Upper lobe of left lung (tissue), 6 donors: ENCODE data around the gene GSPT1. TPM values are rescaled to one million over a fixed set of nuclear protein-coding genes. Genes with fewer than 3 reads are reported as not detected.
"Not testable (repeated sequence)": the region's sequence is repeated elsewhere in the genome, so short reads cannot be mapped to it uniquely, and the experiment has no call there.

Experiments used
- ATAC-seq, 2 donors: fragments of 200-7000 bp; cut with Tn5 transposase; one replicate each; pipeline ENCODE4 v1.9.1; 2022; ENCODE audit warnings: mild to moderate bottlenecking in 2 of 2, moderate library complexity in 2 of 2; ENCODE audit not compliant: low FRiP score in 2 of 2
- DNase-seq, 2 donors: peaks; one replicate each; pipeline ENCODE4 v3.0.0-alpha.2; 2019 to 2020
- H3K27ac ChIP-seq, 4 donors: fragments of 200-600 bp; sonication (generic); one replicate each; pipeline ENCODE4 v1.5.1; 2016 to 2019
- H3K27me3 ChIP-seq, 4 donors: fragments of 200-600 bp; sonication (generic); one replicate each; pipeline ENCODE4 v1.5.1; 2017 to 2019
- H3K36me3 ChIP-seq, 4 donors: fragments of 200-600 bp; sonication (generic); one replicate each; pipeline ENCODE4 v1.5.1; 2016 to 2019
- H3K4me1 ChIP-seq, 4 donors: fragments of 200-600 bp; sonication (generic); one replicate each; pipeline ENCODE4 v1.5.1; 2018 to 2019
- H3K4me3 ChIP-seq, 4 donors: fragments of 200-600 bp; sonication (generic); one replicate each; pipeline ENCODE4 v1.5.1; 2017 to 2019; ENCODE audit warnings: mild to moderate bottlenecking in 2 of 4, moderate library complexity in 1 of 4
- H3K9me3 ChIP-seq, 4 donors: fragments of 200-600 bp; sonication (generic); one replicate each; pipeline ENCODE4 v1.5.1; 2018 to 2019
- EP300 ChIP-seq, 4 donors: sonication (generic); formaldehyde crosslinking; IDR thresholded peaks; one replicate each; pipeline ENCODE4 v1.5.1; 2017; ENCODE audit warnings: antibody characterized with exemption in 4 of 4, control low read depth in 2 of 4
- POLR2A ChIP-seq, 4 donors: fragments of 450-650 bp; IDR thresholded peaks; one replicate each; pipeline ENCODE4 v1.5.1; 2016 to 2017; ENCODE audit warnings: antibody characterized with exemption in 4 of 4, mild to moderate bottlenecking in 2 of 4
- POLR2AphosphoS5 ChIP-seq, 2 donors: sonication (generic); formaldehyde crosslinking; IDR thresholded peaks; one replicate each; pipeline ENCODE4 v1.5.1; 2017; ENCODE audit warnings: antibody characterized with exemption in 2 of 2
- WGBS, 2 donors: methylation state at CpG; one replicate each; pipeline ENCODE4 v1.1.5; 2017 to 2018; 5-methylcytosine and 5-hydroxymethylcytosine counted together
- total RNA-seq, 6 donors: library from RNA; depleted of rRNA in 4 of 6; stranded (reverse); fragments of >200 nt in 4 of 6; gene quantifications; one replicate each; pipeline versions ENCODE4 v1.1.0 to v1.2.1, GENCODE V29; 2016 to 2021
- TF ChIP-seq, protein P1 (sequence below), 6 experiments: fragments of 450-650 bp in 4 of 6; fragments of 200-600 bp in 2 of 6; sonication (generic) in 2 of 6; IDR thresholded peaks; one replicate each; pipeline ENCODE4 v1.5.1; 2016 to 2019; ENCODE audit warnings: antibody characterized with exemption in 6 of 6
- donor health status: DM: no; HTN: no; CAD: no; lungs with moderate emphysema.
- donor health status: DM: no; HTN: yes; CAD: no; lungs with severe emphysema.

Gene GSPT1
- total RNA-seq, 6 donors from 2014 or later = 52.4 to 117 (median 99.6) TPM

DNA sequence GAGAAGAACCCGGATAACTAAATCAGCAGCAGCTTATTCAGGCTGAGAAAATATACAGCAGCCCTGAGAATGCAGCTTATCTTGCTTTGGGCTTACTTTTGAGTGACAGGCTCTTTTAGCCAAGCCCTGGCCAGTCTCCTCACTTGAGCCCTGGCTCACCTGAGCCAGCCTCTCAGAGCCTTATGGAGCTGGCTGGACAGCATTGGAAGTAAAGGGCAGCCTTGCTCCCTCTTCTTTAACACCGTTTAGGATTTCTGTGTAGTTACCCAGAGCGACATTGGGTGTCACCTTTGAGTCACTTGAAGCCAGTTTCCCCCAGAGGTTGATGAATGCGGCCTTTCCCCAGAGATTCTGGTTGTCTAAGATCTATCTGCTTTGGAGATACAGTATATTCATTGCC, 33.8 kb upstream of the GSPT1 start:
- H3K36me3 ChIP-seq = no peaks in the 10 kb centered on the region
- H3K4me3 ChIP-seq = no peak overlapping the region
- no peaks in the 10 kb centered on the region for H3K27me3 ChIP-seq
- WGBS, 2 donors = 19 to 20% methylated on average over 4 of the region's 4 CpGs
- ATAC-seq = peak; percentile 70 to 90
- H3K9me3 ChIP-seq = no peaks in the 10 kb centered on the region
- no peak overlapping the region for H3K27ac ChIP-seq
- peaks cover 0 to 3% (median 0%) of the 10 kb centered on the region in 4 donors for H3K4me1 ChIP-seq
- DNase-seq = peak in 1 of 2 donors; percentile 85
- TF ChIP-seq POLR2A (IDR thresholded peaks at IDR 0.05) = no peak
- TF ChIP-seq EP300 (IDR thresholded peaks at IDR 0.05) = no peak
- TF ChIP-seq, protein P1, sequence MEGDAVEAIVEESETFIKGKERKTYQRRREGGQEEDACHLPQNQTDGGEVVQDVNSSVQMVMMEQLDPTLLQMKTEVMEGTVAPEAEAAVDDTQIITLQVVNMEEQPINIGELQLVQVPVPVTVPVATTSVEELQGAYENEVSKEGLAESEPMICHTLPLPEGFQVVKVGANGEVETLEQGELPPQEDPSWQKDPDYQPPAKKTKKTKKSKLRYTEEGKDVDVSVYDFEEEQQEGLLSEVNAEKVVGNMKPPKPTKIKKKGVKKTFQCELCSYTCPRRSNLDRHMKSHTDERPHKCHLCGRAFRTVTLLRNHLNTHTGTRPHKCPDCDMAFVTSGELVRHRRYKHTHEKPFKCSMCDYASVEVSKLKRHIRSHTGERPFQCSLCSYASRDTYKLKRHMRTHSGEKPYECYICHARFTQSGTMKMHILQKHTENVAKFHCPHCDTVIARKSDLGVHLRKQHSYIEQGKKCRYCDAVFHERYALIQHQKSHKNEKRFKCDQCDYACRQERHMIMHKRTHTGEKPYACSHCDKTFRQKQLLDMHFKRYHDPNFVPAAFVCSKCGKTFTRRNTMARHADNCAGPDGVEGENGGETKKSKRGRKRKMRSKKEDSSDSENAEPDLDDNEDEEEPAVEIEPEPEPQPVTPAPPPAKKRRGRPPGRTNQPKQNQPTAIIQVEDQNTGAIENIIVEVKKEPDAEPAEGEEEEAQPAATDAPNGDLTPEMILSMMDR (IDR thresholded peaks at IDR 0.05) = peak in 4 of 6 experiments; percentile 19 to 48 (median 45)
- no peak for TF ChIP-seq POLR2AphosphoS5 (IDR thresholded peaks at IDR 0.05)

DNA sequence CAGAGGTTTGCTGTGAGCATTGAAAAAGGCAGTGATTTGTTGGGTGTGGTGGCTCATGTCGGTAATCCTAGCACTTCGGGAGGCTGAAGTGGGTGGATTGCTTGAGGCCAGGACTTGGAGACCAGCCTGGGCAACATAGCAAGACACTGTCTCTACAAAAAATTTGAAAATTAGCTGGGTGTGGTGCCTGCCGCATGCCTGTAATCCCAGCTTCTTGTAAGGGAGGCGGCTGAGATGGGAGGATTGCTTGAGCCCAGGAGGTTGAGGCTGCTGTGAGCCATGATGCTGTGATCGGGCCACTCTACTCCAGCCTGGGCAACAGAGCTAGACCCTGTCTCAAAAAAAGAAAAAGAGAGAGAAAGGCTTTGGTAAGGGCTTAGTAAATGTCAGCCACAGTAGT, 33.1 kb upstream of the GSPT1 start:
- no peak for DNase-seq

DNA sequence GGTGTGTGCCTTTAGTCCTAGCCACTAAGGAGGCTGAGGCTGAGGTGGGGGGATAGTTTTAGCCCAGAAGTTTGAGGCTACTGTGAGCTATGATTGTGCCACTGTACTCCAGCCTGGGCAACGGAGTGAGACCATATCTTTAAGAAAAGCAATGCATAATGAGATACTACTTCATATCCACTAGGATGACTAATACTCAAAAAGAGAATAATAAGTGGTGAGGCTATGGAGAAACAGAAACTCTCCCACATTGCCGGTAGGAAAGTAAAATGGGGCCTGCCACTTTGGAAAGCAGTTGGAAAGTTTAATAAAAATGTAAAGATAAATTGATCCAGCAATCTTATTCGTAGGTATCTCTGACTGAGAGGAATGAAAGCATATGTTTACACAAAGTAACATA, 30.7 kb upstream of the GSPT1 start:
- Histone ChIP-seq H3K4me1 (peaks cover 0 to 3% (median 0%) of the 10 kb centered on the region in 4 donors), H3K27me3 (no peaks in the 10 kb centered on the region), H3K9me3 (no peaks in the 10 kb centered on the region), H3K4me3 (no peak overlapping the region), H3K27ac (no peak overlapping the region), H3K36me3 (no peaks in the 10 kb centered on the region)
- DNase-seq (no peak), ATAC-seq (no peak)
- TF ChIP-seq POLR2AphosphoS5 (IDR thresholded peaks at IDR 0.05) (no peak), EP300 (IDR thresholded peaks at IDR 0.05) (no peak), POLR2A (IDR thresholded peaks at IDR 0.05) (no peak)
- TF ChIP-seq, protein P1 (IDR thresholded peaks at IDR 0.05) = no peak
- WGBS, 2 donors = 73 to 88% methylated on average over 3 of the region's 3 CpGs

More for the DNA sequence above, 33.1 kb upstream of the GSPT1 start:
- no peak for ATAC-seq
- Histone ChIP-seq H3K9me3 (no peaks in the 10 kb centered on the region), H3K4me1 (peaks cover 0 to 3% (median 0%) of the 10 kb centered on the region in 4 donors), H3K27me3 (no peaks in the 10 kb centered on the region), H3K4me3 (no peak overlapping the region), H3K27ac (no peak overlapping the region), H3K36me3 (no peaks in the 10 kb centered on the region)
- 85 to 86% methylated on average over 5 of the region's 5 CpGs for WGBS, 2 donors
- TF ChIP-seq, protein P1 (IDR thresholded peaks at IDR 0.05) = no peak
- TF ChIP-seq POLR2A (IDR thresholded peaks at IDR 0.05) (no peak), POLR2AphosphoS5 (IDR thresholded peaks at IDR 0.05) (no peak), EP300 (IDR thresholded peaks at IDR 0.05) (no peak)

DNA sequence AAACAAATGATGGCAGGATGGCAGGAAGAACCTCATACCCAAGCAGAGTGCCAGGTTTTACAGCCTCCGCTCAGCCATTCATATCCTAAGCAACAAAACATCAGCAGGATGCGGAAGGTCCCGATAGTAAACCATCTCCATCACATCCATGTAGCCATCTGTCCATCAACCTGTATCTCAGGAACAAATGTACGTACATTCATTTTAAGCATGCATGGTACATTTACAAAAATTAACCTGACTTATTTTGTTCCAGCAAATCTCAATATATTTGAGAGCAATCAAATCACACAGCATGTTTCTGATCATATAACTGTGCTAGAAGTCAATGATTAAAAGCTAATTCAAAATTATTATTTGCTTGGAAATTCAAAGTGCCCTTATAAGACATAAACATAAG, 26.2 kb upstream of the GSPT1 start, which contains the start of gene NPIPB2:
Gene NPIPB2 (minus strand): TSS at position 101 of the 400 bp plus-strand sequence. CDS start 0 bp downstream, at position 101.
- not testable (repeated sequence) for H3K9me3 ChIP-seq, DNase-seq, H3K27me3 ChIP-seq, H3K4me3 ChIP-seq, H3K36me3 ChIP-seq, H3K4me1 ChIP-seq, H3K27ac ChIP-seq, ATAC-seq
- 94 to 100% methylated on average over 3 of the region's 4 CpGs for WGBS, 2 donors

DNA sequence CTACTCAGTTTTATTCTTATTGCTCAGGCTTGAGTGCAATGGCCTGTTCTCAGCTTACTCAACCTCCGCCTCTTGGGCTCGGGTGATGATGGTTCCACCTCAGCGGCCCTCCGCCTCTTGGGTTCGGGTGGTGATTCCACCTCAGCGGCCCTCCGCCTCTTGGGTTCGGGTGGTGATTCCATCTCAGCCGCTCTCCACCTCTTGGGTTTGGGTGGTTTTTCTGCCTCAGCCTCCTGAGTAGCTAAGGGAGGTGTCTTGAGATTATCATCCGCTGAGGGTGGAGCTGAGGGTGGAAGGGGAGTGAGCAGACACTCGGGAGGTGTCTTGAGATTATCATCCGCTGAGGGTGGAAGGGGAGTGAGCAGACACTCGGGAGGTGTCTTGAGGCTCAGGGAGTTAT, 11.6 kb upstream of the GSPT1 start:
- not testable (repeated sequence) for DNase-seq, H3K4me3 ChIP-seq, H3K4me1 ChIP-seq, ATAC-seq, H3K27me3 ChIP-seq, H3K9me3 ChIP-seq, H3K27ac ChIP-seq, H3K36me3 ChIP-seq
- 84% methylated on average over 13 of the region's 13 CpGs for WGBS, 2 donors

DNA sequence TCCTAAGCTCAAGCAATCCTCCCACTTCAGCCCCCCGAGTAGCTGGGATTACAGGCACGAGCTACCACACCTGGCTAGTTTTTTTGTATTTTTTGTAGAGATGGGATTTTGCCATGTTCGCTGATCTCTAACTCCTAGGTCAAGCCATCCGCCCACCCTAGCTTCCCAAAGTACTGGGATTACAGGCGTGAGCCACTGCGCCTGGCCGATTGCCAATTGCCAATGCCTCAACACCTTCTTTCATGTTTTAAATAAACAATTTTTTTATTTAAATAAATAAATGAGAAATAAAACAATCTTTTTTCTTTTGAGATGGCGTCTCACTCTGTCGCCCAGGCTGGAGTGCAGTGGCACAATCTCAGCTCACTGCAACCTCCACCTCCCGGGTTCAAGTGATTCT, 8.3 kb upstream of the GSPT1 start:
- H3K36me3 ChIP-seq, ATAC-seq, H3K4me3 ChIP-seq, H3K9me3 ChIP-seq, DNase-seq, H3K27ac ChIP-seq, H3K4me1 ChIP-seq, H3K27me3 ChIP-seq: not testable (repeated sequence)
- WGBS, 2 donors = 70 to 76% methylated on average over 10 of the region's 10 CpGs
